ENCODE measurements around the gene PBX3.

The PBX3 gene
- 10.6 to 78.7 (median 54.6) reads per million in 17 experiments for total RNA-seq

DNA sequence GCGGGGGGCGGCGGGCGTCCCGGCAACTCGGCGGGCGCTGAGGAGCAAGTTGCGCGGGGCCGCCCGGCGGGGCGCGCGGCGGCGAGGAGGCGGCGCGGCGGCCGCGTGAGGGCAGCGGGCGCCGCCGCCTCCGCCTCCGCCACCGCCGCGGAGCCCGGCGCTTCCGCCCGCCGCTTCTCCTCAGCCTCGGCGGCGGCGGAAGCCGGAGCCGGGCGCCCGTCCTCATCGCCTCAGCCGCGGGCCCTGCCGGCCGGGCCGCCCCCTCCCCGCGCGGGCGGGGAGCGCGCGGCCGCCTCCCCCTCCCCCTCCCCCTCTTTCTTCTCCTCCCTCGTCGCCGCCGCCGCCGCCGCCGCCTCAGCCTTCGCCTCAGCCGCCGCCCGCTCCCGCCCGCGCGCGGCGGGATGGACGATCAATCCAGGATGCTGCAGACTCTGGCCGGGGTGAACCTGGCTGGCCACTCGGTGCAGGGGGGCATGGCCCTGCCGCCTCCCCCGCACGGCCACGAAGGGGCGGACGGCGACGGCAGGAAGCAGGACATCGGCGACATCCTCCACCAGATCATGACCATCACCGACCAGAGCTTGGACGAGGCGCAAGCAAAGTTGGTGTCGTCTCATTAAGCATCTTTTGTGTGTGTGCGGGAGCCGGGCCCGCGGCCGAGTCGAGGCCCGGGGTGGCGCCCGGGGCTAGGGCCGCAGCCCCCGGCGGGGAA lies at the start of gene PBX3:
PBX3 (plus strand) TSS at position 321 of the 712 bp plus-strand sequence.
- peak; percentile 38 to 83 (median 60) for DNase-seq

- no peak for DNase-seq
Measured at GRCh38 chr9:125699870-125700269, 47.3 kb upstream of the PBX3 start.

DNA sequence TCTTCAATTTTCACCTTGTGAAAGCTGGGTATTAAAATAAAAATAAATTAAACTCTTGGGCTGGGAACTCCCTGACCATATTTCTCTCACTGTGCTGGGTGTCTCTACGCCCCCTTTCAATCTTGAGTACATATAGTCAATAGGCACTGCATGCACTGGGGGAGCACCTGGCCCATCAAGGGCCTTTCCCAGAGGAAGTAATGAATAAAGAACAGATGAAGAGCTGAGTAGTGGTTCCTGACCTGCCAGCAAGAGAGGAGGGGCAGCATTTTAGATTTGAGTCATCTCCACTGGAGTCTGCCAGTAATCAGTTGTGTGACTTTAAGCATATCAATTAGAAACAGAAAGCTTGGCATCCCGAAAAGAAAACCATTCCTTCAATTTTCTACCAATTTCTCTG lies 46.4 kb upstream of the PBX3 start:
- no peak for DNase-seq

DNA sequence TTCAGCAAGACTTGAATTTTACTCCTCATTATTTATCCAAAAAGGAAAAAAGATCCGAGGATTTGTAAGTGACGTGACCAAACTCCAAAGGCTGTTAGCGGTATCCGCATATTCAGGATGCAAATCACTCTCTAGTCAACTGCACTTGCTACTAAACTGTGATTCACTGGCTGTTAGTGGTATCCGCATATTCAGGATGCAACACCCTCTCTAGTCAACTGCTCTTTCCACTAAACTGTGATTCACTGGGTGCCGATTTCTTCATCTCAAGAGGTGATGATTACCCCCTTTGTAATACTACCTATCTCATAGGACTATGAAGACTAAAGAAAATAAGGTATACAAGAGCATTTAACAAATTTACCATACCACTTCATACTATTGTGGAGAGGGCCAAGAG lies 45.8 kb upstream of the PBX3 start:
- peak in 1 of 4 experiments; percentile 13 for DNase-seq

DNA sequence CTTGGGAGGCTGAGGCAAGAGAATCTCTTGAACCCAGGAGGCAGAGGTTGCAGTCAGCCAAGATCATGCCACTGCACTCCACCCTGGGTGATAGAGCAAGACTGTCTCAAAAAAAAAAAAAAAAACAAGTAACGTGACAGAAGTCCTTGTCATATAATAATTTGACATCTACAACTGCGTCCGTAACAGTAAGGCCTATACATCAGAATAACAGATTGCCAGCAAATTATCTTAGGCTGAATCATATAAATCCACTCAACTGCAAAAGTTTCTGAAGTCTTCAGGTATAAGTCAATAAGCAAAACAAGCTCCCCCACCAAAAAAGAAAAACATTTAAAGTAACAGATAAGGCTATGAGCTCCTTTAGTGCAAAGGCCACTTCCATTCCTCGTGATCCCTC lies 43.5 kb upstream of the PBX3 start:
- no peak for DNase-seq

DNA sequence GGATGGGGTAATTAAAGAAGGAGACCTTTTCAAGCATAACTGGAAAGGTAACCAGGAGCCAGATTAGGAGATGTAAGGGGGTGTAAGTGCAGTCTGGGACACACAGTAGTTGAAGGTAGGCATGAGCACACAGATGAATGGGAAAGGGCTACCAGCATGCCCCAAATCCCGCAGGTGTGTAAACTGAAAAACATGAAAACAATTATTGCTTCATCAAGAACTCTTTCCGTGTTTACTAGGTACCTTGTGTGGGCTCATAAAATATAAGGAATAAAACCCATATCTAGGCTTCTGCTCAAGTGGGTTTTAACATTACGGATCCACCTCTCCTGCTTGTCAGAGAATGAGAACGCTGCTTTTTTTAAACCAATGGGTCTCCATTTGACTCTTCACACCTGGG lies 41.3 kb upstream of the PBX3 start:
- no peak for DNase-seq

DNA sequence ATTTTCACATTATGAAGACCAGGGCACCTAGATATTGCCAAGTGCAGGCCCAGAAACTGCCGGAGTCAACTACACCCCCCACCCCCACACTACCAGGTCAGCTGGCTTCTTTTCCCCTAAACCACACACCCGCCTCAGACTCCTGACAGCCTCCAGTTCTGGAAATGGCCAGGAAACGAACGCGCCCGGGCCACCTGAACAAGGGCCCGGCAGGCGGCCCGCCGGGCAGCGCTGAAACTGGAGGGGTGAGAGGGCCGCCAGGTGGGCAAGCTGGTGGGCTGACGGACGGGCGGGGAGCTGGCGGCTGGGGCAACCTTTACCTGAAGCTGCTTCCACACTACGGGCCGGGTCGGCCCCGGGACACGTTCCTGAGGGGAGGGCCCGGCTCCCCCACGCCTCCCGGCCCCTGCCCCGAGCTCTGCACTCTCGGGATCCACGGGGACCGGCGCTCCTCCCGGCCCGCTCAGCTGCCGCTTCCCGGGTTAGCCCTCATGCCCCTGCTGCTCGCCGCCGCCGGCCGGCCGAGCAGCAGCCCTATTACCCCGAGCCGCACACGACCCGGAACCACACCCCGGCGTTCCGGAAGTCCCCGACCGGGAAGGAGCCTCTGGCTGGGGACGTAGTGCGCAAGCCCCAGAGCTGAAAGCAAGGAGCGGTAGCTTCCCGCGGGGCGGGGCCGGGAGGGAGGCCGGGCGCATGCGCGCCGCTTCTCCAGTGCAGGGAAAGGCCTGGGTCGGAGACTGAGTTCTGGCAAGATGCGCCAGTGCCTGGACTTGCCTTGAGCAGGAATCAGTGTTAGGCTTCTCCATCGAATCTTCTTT lies 40.3 kb upstream of the PBX3 start, which contains the start of gene MAPKAP1:
MAPKAP1 (minus strand) TSS at position 558 of the 821 bp plus-strand sequence. CDS start 34,634 bp downstream, outside the sequence.
- peak; percentile 97 to 99 (median 98) for DNase-seq

DNA sequence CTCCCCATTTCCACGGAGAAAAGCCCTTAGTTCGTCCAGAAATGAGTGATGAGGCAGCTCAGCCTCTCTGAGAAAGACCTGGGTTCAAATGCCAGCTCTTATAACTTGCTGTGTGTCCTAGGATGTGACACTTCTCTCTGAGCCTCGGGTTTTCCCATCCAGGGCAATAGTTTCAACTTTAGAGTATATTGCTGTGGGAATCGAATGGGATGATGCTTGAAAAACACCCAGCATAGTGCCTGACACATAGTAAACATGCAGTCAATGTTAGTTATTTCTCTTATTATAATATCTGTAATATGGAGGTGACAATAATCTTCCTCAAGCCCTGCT lies 39.7 kb upstream of the PBX3 start:
- no peak for DNase-seq

DNA sequence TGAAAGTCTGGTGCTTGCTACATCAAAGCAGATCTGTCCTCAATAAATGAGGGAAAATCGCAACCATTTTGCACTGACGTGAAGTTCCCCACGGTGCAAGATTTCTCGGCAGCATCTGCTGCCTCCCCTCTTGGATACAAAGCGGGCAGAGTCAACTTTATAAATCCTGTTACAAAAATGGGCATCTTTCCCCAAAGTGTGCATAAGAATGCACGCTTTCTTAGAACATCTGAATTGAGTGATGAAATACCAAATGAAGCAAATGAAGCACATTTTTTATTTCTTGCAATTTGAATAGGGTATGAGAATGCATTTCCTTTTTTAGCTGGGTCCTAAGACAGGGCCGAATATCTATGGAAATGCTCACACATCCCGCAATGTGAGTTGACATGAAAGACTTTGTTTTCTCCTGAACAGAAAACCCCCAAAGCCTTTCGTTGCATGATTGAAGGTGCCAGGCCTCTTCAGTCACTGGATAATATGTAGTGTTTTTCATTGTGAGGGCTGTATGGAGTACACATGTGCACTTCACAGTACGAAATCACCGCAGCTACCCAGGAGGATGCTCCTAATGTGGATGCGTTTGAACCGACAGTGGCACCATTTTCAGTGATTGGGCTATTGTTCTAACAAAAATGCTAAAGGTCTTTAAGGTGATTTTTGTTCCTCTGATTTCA lies 20.6 kb upstream of the PBX3 start:
- DNase-seq: no peak

- DNase-seq: no peak
Measured at GRCh38 chr9:125730168-125730567, 17.0 kb upstream of the PBX3 start.

DNA sequence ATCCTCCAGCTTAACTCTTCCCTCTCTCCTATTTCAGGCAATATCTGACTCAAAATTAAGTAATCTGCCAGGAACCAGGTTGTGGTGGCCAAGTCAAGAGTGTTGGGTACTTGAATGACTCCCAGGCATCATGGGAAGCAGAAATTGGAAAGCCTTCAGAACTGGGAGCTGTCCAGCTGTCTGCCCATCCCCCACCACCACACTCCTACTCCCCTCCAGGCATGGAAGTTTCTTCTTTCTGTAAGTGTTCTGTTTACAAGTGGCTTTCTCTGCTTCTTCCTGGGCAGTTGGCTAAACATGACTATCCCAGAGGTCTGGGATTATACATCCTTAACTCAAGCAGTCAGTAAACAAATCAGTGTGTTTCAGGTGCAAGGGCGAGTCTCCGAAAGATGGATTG lies 14.6 kb upstream of the PBX3 start:
- DNase-seq: peak in 3 of 4 experiments; percentile 17 to 37 (median 24)

DNA sequence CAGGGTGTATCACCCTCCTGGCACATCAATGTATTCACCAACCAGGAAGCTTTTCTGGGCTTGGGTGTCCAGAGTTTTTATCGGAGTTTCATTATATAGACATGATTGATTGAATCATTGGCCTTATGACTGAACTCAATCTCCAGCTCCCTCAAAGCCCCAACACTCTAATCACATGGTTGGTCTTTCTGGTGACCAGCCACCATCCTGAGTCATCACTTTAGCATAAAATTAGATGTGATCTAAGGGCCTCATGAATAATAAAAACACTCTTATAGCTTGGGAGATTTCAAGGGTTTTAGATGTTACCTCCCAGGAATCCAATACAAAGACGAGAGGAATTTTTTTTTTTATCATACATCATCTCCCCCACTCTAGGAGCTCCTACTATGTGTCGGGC lies 7.7 kb upstream of the PBX3 start:
- peak in 2 of 4 experiments; percentile 22 to 28 for DNase-seq

GRCh38 chr9:125742657-125743056 lies 4.5 kb upstream of the PBX3 start:
- DNase-seq: no peak

GRCh38 chr9:125743682-125744428 lies 3.3 kb upstream of the PBX3 start:
- peak in 2 of 4 experiments; percentile 40 to 42 for DNase-seq

- no peak for DNase-seq
Measured at GRCh38 chr9:125744616-125745015, 2.6 kb upstream of the PBX3 start.

- no peak for DNase-seq
Measured at GRCh38 chr9:125745018-125745417, 2.2 kb upstream of the PBX3 start.

DNA sequence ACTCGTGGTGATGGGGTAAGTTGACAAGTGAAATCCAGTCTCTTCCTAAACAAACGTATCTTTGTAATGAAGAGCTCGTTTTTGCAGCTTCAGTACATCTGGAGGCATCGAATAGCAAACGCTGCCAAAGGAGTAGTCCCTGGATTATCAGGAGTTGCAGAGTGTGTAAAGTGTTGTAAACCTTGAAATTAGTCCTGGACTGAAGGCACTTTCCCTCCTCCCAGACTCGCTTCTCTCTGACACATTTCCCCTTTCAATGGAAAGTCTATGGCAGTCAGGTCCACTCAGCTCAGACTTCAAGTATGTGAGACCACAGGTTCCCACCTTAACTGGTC lies 1.5 kb upstream of the PBX3 start:
- no peak for DNase-seq

GRCh38 chr9:125746017-125746773 lies 978 bp upstream of the PBX3 start:
- peak; percentile 97 to 99 (median 98) for DNase-seq

DNA sequence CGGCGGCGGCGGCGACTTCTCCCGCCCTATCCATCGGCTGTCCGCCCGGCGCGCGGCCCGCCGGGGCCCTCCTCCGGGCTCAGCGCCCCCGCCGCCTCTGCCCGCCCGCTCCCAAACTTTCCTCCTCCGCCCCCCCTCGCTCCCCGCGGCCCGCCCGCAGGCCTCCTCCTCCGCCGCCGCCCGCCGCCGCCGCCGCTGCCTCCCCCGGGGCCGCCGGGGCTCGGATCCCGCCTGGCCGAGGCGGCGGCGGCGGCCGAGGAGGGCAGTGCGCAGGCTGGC lies 460 bp upstream of the PBX3 start:
- no peak for DNase-seq

DNA sequence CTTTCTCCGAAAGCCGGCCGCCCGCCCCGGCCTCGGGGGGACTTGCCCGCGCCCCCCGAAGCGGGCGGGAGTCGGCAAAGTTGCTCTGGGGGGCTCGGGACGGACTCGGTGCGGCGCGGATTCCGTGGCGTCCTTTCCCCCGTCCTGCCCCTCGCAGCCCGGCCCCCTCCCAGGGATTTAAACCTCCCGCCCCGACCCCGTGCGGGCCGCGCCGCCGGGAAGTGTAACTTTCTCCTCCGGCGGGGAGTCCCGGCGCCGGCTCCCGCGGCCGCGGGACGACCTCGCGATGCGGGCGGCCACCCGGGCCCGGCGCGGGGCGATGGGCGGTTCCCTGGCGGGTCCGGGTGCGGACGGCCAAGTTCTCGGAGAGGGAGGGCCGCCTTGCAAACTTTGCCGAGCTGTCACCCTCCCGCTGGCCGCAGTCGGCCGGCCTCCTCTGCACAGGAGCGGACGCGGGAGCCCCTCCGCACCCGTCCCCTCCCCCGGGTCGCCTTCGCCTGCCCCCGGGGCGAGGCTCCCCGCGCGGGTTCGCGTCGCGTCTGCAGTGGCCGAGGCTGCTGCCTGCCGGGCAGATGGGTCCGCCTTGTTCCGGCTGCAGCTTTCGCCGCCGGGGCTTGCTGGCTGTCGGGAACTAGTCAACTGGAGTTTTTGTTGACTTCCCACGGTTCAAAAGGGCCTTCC lies 732 bp downstream of the PBX3 start:
- peak; percentile 21 to 74 (median 56) for DNase-seq

- DNase-seq: peak in 2 of 4 experiments; percentile 6 to 22
Measured at GRCh38 chr9:125748446-125749099, 1.4 kb downstream of the PBX3 start.

All from suppressor macrophage (primary cell).